OCI-LY7 (cell line): ENCODE measurements around the gene GNG7.

Source experiments
- CTCF ChIP-seq: fragments of 200-600 bp; sonication (generic); conservative IDR thresholded peaks from 2 replicates; pipeline ENCODE4 v1.5.1; 2014; ENCODE audit warnings: mild to moderate bottlenecking, antibody characterized with exemption, low read length, moderate library complexity, mixed read lengths
- EZH2phosphoT487 ChIP-seq: fragments of 200-600 bp; sonication (generic); IDR thresholded peaks from 2 replicates; pipeline ENCODE4 v1.6.1; 2018; ENCODE audit warnings: low read depth, borderline replicate concordance, mild to moderate bottlenecking, mixed run types, antibody characterized with exemption, low read length, moderate library complexity, mixed read lengths

DNA sequence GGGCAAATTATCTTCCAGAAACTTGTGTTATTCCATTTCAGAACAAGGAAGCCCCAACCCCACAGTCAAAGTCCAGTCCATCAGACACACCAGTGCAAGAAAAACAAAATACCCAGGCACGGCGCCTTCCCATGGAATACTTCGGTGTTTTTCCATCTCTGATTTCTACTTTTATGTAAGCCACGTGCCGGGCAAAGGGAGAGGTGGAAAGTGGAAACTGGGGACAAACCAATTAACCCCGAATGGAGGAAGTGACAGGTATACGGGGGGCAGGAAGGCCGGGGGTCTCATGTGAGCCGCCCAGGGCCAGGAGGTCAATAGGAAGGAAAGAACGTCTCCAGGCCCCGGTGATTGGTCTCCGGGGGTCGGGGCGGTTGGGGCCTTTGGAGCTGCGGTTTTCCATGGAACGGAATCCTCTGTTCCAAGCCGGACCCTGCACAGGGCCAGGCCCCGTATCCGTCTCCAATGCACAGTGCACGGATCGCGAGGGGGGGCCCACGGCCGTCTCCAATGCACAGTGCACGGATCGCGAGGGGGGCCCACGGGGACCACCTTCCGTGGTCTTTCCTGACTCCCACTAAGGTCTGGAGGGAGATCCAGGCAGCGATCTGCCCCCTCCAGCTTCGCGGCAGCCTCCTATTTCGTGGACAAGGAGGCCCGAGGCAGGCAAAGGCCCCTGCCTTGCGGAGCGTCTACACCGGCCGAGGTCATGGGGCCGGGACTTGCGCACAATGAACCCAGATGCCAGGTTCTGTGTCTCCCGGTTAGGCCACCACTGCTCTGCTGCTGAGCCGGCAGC, 146.9 kb downstream of the GNG7 start:
- TF ChIP-seq CTCF (no peak), EZH2phosphoT487 (no peak)
